Measurements from ENCODE around the gene EXOC4.

- TF ChIP-seq, protein P1, sequence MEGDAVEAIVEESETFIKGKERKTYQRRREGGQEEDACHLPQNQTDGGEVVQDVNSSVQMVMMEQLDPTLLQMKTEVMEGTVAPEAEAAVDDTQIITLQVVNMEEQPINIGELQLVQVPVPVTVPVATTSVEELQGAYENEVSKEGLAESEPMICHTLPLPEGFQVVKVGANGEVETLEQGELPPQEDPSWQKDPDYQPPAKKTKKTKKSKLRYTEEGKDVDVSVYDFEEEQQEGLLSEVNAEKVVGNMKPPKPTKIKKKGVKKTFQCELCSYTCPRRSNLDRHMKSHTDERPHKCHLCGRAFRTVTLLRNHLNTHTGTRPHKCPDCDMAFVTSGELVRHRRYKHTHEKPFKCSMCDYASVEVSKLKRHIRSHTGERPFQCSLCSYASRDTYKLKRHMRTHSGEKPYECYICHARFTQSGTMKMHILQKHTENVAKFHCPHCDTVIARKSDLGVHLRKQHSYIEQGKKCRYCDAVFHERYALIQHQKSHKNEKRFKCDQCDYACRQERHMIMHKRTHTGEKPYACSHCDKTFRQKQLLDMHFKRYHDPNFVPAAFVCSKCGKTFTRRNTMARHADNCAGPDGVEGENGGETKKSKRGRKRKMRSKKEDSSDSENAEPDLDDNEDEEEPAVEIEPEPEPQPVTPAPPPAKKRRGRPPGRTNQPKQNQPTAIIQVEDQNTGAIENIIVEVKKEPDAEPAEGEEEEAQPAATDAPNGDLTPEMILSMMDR (IDR thresholded peaks at IDR 0.05): no peak
- no peak for TF ChIP-seq POLR2A (IDR thresholded peaks at IDR 0.05)
- TF ChIP-seq EP300 (IDR thresholded peaks at IDR 0.05): no peak
Measured at GRCh38 chr7:134088199-134088598, 835.3 kb downstream of the EXOC4 start.

All from ovary (tissue), 3 donors.